ENCODE data around the gene C9orf72. TPM values are rescaled to one million over a fixed set of nuclear protein-coding genes. Genes with fewer than 3 reads are reported as not detected.

The C9orf72 gene
- total and polyA plus RNA-seq, 2 of the 4 experiments (the other 2 are of a cell fraction): 2.0 to 3.4 TPM

DNA sequence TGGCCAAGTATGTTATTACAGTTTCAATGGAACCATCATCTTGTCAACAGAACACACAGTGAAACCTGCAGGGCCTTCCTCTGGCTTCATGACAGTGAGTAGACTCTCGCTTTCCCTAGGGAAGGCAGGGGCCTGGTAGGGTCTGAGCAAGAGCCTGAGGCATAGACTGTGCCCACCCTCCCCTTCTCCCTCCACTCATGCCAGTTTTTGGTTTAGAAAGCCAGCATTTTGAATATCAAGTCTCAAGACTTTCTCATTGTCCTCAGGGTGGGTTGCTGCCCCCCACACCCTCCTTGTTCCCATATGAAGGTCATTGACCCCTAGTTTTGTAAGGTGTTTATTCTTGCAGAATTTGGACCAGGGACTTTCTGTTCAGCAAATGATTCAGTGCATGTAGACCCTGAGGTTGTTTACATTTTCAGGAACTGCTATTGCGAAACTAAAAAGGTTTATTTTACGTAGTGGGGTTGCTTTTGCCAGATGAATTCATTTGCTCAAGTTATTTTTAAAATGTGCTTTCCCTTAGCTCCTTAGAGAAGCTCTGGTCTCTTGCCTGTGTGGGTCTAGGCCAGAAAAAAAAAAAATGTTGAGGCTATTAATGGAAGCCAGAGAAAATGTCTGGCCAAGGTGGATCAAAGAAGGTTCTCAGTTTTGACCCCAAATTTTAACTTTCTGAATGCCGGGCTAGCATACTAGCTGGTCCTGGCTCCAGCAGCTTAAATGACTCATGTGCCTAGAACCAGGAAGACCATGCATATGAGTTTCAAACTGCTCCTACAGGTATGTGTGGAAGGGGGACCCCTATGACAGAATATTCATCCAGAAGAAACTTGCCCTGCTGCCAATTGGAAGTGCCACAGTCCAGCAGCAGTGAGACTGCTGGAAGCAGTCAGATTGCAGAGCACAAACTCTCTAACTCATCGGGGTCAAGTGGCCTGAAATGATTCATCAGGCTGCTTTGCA is 33.5 kb downstream of the C9orf72 start:
- peak; percentile 87 for DNase-seq
- peak overlapping the region; percentile 55 for H2AK9ac ChIP-seq (replicated peaks; ENCODE audit: low read depth, low read length, poor library complexity)
- peak overlapping the region in 1 of 2 experiments; percentile 57; a peak in 1 of 4 replicates for H4K8ac ChIP-seq (ENCODE audit: low read depth in 2 of 2, low read length in 2 of 2)
- H4K5ac ChIP-seq (ENCODE audit: low read depth, low read length): no peak overlapping the region
- peak overlapping the region; percentile 53 for H3K18ac ChIP-seq (ENCODE audit: low read depth, low read length)
- H4K20me1 ChIP-seq (ENCODE audit: insufficient read depth, low read length): no peaks in the 10 kb centered on the region
- H3K4me1 ChIP-seq (ENCODE audit: control insufficient read depth, insufficient read depth, low read length): peaks cover 11% of the 10 kb centered on the region
- no peaks in the 10 kb centered on the region for H3K27me3 ChIP-seq (ENCODE audit: control insufficient read depth, insufficient read depth, low read length)
- peaks cover 6% of the 10 kb centered on the region; the same call in 1 of the 2 replicates for H3K9me1 ChIP-seq (ENCODE audit: insufficient read depth, low read length)
- no peaks in the 10 kb centered on the region for H3K9me3 ChIP-seq (ENCODE audit: control insufficient read depth, insufficient read depth, low read length)
- H2AK5ac ChIP-seq (ENCODE audit: low read depth, low read length): peak overlapping the region; percentile 72; the same call in 1 of the 2 replicates
- CTCF ChIA-PET: interaction anchor here (0.7 to 3.1 kb wide), 3 partner anchors 7 to 857 kb away, joined by 3 to 16 read pairs (median 3); partner anchors contain the start of gene MOB3B
- in situ Hi-C loops (cut with MboI; ENCODE audit: low sequenced_read_pairs): no loop called here
- ATAC-seq (ENCODE audit: low read depth): peak; percentile 83
- H3K36me3 ChIP-seq (ENCODE audit: control insufficient read depth, insufficient read depth, low read length): no peaks in the 10 kb centered on the region
- H3K4me3 ChIP-seq (ENCODE audit: insufficient read depth, low read depth, low read length): no peak overlapping the region
- H3K27ac ChIP-seq (ENCODE audit: insufficient read depth, low read length): peak overlapping the region; percentile 60; the same call in 1 of the 2 replicates
- BruUV-seq (replicated peaks): no TSS peak
- dilution Hi-C loops (cut with HindIII; ENCODE audit: low sequenced_read_pairs, unreplicated experiment): no loop called here
- no peaks in the 10 kb centered on the region for H3K79me1 ChIP-seq (ENCODE audit: low read depth in 1 of 2, low read length in 2 of 2)
- H2BK20ac ChIP-seq (ENCODE audit: low read depth, low read length): 0 out of 2 replicates have a peak overlapping the region, but pooled peaks have one; percentile 29
- H2BK15ac ChIP-seq (ENCODE audit: low read depth, low read length): no peak overlapping the region
- POLR2A ChIA-PET (ENCODE audit: unreplicated experiment): no interaction called here
- intact Hi-C loops (cut with micrococcal nuclease): loop anchor here (1.0 to 10.0 kb wide), 3 partner anchors 34 to 665 kb away; partner anchors contain the start of gene C9orf72
- H3K4ac ChIP-seq (ENCODE audit: low read depth, low read length): peak overlapping the region; percentile 30
- peak; percentile 98 for TF ChIP-seq CEBPB (IDR thresholded peaks at IDR 0.05; ENCODE audit: low read depth, low read length)
- TF ChIP-seq, protein P1, sequence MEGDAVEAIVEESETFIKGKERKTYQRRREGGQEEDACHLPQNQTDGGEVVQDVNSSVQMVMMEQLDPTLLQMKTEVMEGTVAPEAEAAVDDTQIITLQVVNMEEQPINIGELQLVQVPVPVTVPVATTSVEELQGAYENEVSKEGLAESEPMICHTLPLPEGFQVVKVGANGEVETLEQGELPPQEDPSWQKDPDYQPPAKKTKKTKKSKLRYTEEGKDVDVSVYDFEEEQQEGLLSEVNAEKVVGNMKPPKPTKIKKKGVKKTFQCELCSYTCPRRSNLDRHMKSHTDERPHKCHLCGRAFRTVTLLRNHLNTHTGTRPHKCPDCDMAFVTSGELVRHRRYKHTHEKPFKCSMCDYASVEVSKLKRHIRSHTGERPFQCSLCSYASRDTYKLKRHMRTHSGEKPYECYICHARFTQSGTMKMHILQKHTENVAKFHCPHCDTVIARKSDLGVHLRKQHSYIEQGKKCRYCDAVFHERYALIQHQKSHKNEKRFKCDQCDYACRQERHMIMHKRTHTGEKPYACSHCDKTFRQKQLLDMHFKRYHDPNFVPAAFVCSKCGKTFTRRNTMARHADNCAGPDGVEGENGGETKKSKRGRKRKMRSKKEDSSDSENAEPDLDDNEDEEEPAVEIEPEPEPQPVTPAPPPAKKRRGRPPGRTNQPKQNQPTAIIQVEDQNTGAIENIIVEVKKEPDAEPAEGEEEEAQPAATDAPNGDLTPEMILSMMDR (conservative IDR thresholded peaks at IDR 0.05; ENCODE audit: low read depth, low read length): no peak
- no peak for TF ChIP-seq MAZ (IDR thresholded peaks at IDR 0.05; ENCODE audit: borderline replicate concordance, low read depth, low read length)
- peak; percentile 35 for TF ChIP-seq FOS (IDR thresholded peaks at IDR 0.05; ENCODE audit: low read depth, low read length)
- no peak for TF ChIP-seq RCOR1 (IDR thresholded peaks at IDR 0.05; ENCODE audit: insufficient replicate concordance, low read length)
- TF ChIP-seq BHLHE40 (IDR thresholded peaks at IDR 0.05; ENCODE audit: low read depth, low read length): no peak
- no peak for TF ChIP-seq RAD21 (IDR thresholded peaks at IDR 0.05; ENCODE audit: low read length)
- no peak for TF ChIP-seq MXI1 (IDR thresholded peaks at IDR 0.05; ENCODE audit: borderline replicate concordance, low read depth, low read length)
- TF ChIP-seq, protein P2, sequence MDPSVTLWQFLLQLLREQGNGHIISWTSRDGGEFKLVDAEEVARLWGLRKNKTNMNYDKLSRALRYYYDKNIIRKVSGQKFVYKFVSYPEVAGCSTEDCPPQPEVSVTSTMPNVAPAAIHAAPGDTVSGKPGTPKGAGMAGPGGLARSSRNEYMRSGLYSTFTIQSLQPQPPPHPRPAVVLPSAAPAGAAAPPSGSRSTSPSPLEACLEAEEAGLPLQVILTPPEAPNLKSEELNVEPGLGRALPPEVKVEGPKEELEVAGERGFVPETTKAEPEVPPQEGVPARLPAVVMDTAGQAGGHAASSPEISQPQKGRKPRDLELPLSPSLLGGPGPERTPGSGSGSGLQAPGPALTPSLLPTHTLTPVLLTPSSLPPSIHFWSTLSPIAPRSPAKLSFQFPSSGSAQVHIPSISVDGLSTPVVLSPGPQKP (IDR thresholded peaks at IDR 0.05; ENCODE audit: borderline replicate concordance, low read depth, low read length): no peak
- peak overlapping the region; percentile 44 for H2BK5ac ChIP-seq (ENCODE audit: low read depth, low read length, poor library complexity, severe bottlenecking)
- no peak overlapping the region for H3K9ac ChIP-seq (ENCODE audit: low read depth, low read length)
- WGBS, 2 experiments (ENCODE audit: extremely low coverage in 2 of 2, insufficient read length in 1 of 2): 0% methylated on average over 2 of the region's 5 CpGs; no CpG with 5 or more reads in 1 of the 2 experiments
- no peak overlapping the region for H3K23ac ChIP-seq (ENCODE audit: low read depth, low read length)
- no peak overlapping the region for H3K56ac ChIP-seq (ENCODE audit: extremely low read depth, insufficient read depth, low read length)
- peak overlapping the region; percentile 53 for H2BK120ac ChIP-seq (ENCODE audit: low read depth, low read length)
- H3K14ac ChIP-seq (replicated peaks; ENCODE audit: low read depth, low read length): peak overlapping the region; percentile 43; the same call in 1 of the 2 replicates
- H3K4me2 ChIP-seq (ENCODE audit: low read depth, low read length): peak overlapping the region; percentile 60
- H2AFZ ChIP-seq (replicated peaks; ENCODE audit: low read length, poor library complexity): no peak overlapping the region
- peak overlapping the region; percentile 56 for H4K91ac ChIP-seq (ENCODE audit: insufficient read depth, low read depth, low read length)
